ENCODE data around the gene FOXJ3.

- no peak for TF ChIP-seq EZH2phosphoT487 (IDR thresholded peaks at IDR 0.05; ENCODE audit: borderline replicate concordance, low read length)
- no peak for TF ChIP-seq CTCF (IDR thresholded peaks at IDR 0.05; ENCODE audit: low read depth, low read length, poor library complexity, severe bottlenecking)
Observed at GRCh38 chr1:42186152-42186551, 148.9 kb downstream of the FOXJ3 start.

Measured in DOHH2 (cell line).